LNCaP clone FGC (cell line): ENCODE measurements around the gene WSCD1.

Source experiments
- DNase-seq: peaks from one replicate; pipeline ENCODE4 v3.0.0-alpha.2; 2011; ENCODE audit warnings: low read depth
- H3K4me3 ChIP-seq: 2 replicates; pipeline ENCODE4 v1.5.1; 2011; ENCODE audit warnings: mild to moderate bottlenecking, low read depth, low read length, control low read depth
- TF ChIP-seq, protein P1 (sequence below): IDR thresholded peaks from 2 replicates; pipeline ENCODE4 v1.5.1; 2012; ENCODE audit warnings: mild to moderate bottlenecking; ENCODE audit not compliant: control insufficient read depth, insufficient read depth; ENCODE audit errors: extremely low read depth

The WSCD1 gene

GRCh38 chr17:6165806-6166205 is 95.6 kb downstream of the WSCD1 start:
- H3K4me3 ChIP-seq, result no peak overlapping the region
- TF ChIP-seq, protein P1, sequence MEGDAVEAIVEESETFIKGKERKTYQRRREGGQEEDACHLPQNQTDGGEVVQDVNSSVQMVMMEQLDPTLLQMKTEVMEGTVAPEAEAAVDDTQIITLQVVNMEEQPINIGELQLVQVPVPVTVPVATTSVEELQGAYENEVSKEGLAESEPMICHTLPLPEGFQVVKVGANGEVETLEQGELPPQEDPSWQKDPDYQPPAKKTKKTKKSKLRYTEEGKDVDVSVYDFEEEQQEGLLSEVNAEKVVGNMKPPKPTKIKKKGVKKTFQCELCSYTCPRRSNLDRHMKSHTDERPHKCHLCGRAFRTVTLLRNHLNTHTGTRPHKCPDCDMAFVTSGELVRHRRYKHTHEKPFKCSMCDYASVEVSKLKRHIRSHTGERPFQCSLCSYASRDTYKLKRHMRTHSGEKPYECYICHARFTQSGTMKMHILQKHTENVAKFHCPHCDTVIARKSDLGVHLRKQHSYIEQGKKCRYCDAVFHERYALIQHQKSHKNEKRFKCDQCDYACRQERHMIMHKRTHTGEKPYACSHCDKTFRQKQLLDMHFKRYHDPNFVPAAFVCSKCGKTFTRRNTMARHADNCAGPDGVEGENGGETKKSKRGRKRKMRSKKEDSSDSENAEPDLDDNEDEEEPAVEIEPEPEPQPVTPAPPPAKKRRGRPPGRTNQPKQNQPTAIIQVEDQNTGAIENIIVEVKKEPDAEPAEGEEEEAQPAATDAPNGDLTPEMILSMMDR, result no peak
- DNase-seq, result no peak

DNA sequence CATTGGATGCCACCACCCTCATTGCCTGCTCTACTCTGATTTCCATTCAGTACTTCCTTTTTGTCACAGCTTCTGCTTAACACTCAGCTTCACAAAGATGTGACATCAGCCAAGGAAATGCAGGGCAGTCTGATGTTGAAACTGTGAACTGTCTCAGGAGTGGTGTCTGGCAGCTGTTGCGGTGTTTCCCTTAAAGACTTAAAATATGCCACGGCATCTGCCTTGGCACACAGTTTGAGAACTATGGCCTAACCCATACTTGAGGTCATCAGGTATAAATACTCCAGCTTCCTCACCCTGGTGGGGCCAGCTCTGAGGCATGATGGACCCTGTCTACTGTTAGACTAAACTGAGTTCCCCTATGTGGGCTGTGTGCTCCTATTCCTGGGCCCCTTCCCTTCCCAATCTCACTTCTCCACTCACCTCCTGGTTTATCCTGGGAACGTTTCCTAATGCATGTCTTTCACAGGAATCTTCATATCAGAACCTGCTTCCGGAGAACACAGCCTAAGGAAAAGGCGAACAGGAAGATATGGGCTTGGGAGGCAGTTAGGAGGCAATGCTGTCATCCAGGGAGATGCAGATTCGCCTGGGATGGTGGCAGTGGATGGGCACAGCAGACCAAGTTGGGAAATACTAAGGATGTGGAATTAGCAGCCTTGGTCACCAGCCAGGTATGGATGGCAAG is 96.5 kb downstream of the WSCD1 start:
- no peak overlapping the region for H3K4me3 ChIP-seq
- TF ChIP-seq, protein P1, result no peak
- DNase-seq, result no peak

DNA sequence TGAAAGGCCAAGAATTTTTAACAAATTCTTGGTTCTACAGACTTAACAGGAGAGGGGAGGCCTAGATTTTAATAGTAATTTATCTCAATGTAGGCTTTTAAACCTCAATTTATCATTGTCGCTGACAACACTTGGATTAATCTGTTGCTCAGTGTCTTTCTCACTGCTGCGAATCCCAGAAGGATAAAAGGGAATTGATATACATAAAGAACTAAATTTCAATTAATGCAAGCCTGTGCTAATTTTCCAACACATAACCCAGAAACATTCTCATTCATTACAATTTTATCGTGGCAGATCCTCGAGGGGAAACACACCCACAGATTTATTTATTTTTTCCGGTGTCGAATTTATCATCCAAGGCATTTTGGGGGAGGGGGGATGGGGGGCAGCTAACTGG is 98.1 kb downstream of the WSCD1 start:
- TF ChIP-seq, protein P1, result no peak
- DNase-seq, result no peak
- no peak overlapping the region for H3K4me3 ChIP-seq

GRCh38 chr17:6170349-6170748 is 100.2 kb downstream of the WSCD1 start:
- no peak overlapping the region for H3K4me3 ChIP-seq
- no peak for DNase-seq
- TF ChIP-seq, protein P1, result no peak

GRCh38 chr17:6172642-6173330 is 102.6 kb downstream of the WSCD1 start:
- TF ChIP-seq, protein P1, result no peak
- H3K4me3 ChIP-seq, result no peak overlapping the region

DNA sequence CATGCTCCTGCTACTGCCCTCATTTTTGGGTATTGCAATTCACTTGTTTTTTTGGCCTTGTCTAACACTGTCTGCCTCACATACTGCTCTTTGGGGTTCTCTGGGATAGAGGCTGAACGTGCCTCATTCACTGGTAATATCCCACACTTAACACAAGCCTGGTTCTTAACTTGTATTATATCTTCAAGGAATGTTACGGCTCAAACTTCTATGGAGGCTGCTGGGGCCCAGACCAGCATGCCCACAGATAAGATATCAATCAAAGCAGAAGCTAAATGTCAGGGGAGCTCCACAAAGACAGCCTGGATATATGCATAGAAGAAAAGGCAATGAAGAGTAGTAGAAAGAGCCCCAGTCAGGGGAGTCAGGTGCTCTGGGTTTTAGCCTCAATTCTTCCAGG is 103.5 kb downstream of the WSCD1 start:
- DNase-seq, result no peak
- TF ChIP-seq, protein P1, result no peak
- H3K4me3 ChIP-seq, result no peak overlapping the region

More at GRCh38 chr17:6172642-6173330, 102.6 kb downstream of the WSCD1 start:
- no peak for DNase-seq
